HEK293 (cell line): ENCODE data around the gene STYK1.

Experiments used
- EGR2 ChIP-seq: fragments of 450-650 bp; formaldehyde crosslinking; IDR thresholded peaks from 2 replicates; pipeline ENCODE4 v1.5.1; 2016; ENCODE audit warnings: low read depth, missing biosample characterization, missing genetic modification characterization
- HIC1 ChIP-seq: fragments of 450-650 bp; formaldehyde crosslinking; IDR thresholded peaks from 2 replicates; pipeline ENCODE4 v1.5.1; 2016; ENCODE audit warnings: missing biosample characterization, missing genetic modification characterization
- KLF17 ChIP-seq: fragments of 450-650 bp; formaldehyde crosslinking; IDR thresholded peaks from 2 replicates; pipeline ENCODE4 v1.5.1; 2016; ENCODE audit warnings: missing biosample characterization, missing genetic modification characterization
- KLF8 ChIP-seq: fragments of 450-650 bp; formaldehyde crosslinking; IDR thresholded peaks from 2 replicates; pipeline ENCODE4 v1.5.1; 2016; ENCODE audit warnings: missing biosample characterization, missing genetic modification characterization
- SP2 ChIP-seq: fragments of 450-650 bp; formaldehyde crosslinking; IDR thresholded peaks from 2 replicates; pipeline ENCODE4 v1.5.1; 2016; ENCODE audit warnings: missing biosample characterization, missing genetic modification characterization
- ZBTB10 ChIP-seq: fragments of 450-650 bp; formaldehyde crosslinking; IDR thresholded peaks from 2 replicates; pipeline ENCODE4 v1.5.1; 2016; ENCODE audit warnings: missing biosample characterization, missing genetic modification characterization
- ZBTB17 ChIP-seq: fragments of 450-650 bp; formaldehyde crosslinking; IDR thresholded peaks from 2 replicates; pipeline ENCODE4 v1.5.1; 2016; ENCODE audit warnings: missing biosample characterization, missing genetic modification characterization
- ZBTB26 ChIP-seq: fragments of 450-650 bp; formaldehyde crosslinking; optimal IDR thresholded peaks from 2 replicates; pipeline ENCODE3; 2016; ENCODE audit warnings: missing biosample characterization, mild to moderate bottlenecking, missing genetic modification characterization
- ZBTB49 ChIP-seq: fragments of 450-650 bp; formaldehyde crosslinking; IDR thresholded peaks from 2 replicates; pipeline ENCODE4 v1.5.1; 2016; ENCODE audit warnings: missing biosample characterization, missing genetic modification characterization, low read depth
- ZFHX2 ChIP-seq: fragments of 450-650 bp; formaldehyde crosslinking; conservative IDR thresholded peaks from 2 replicates; pipeline ENCODE4 v1.5.1; 2016; ENCODE audit warnings: missing biosample characterization, missing genetic modification characterization
- ZFP41 ChIP-seq: fragments of 450-650 bp; formaldehyde crosslinking; IDR thresholded peaks from 2 replicates; pipeline ENCODE4 v1.5.1; 2016; ENCODE audit warnings: missing biosample characterization, missing genetic modification characterization, borderline replicate concordance
- ZNF155 ChIP-seq: fragments of 450-650 bp; formaldehyde crosslinking; IDR thresholded peaks from 2 replicates; pipeline ENCODE4 v1.5.1; 2016; ENCODE audit warnings: missing biosample characterization, missing genetic modification characterization
- ZNF184 ChIP-seq: fragments of 450-650 bp; IDR thresholded peaks from 2 replicates; pipeline ENCODE4 v1.5.1; 2018; ENCODE audit warnings: missing biosample characterization, mild to moderate bottlenecking, missing genetic modification characterization
- ZNF24 ChIP-seq: fragments of 450-650 bp; formaldehyde crosslinking; IDR thresholded peaks from 2 replicates; pipeline ENCODE4 v1.5.1; 2016; ENCODE audit warnings: missing biosample characterization, missing genetic modification characterization
- ZNF248 ChIP-seq: fragments of 450-650 bp; formaldehyde crosslinking; IDR thresholded peaks from 2 replicates; pipeline ENCODE4 v1.5.1; 2017; ENCODE audit warnings: missing biosample characterization, missing genetic modification characterization
- ZNF266 ChIP-seq: fragments of 450-650 bp; formaldehyde crosslinking; IDR thresholded peaks from 2 replicates; pipeline ENCODE4 v1.5.1; 2016; ENCODE audit warnings: missing biosample characterization, missing genetic modification characterization, low read depth
- ZNF335 ChIP-seq: fragments of 450-650 bp; formaldehyde crosslinking; conservative IDR thresholded peaks from 2 replicates; pipeline ENCODE4 v1.5.1; 2016; ENCODE audit warnings: missing biosample characterization, missing genetic modification characterization
- ZNF449 ChIP-seq: fragments of 450-650 bp; formaldehyde crosslinking; IDR thresholded peaks from 2 replicates; pipeline ENCODE4 v1.5.1; 2017; ENCODE audit warnings: missing biosample characterization, mild to moderate bottlenecking, missing genetic modification characterization, moderate library complexity
- ZNF544 ChIP-seq: fragments of 450-650 bp; formaldehyde crosslinking; IDR thresholded peaks from 2 replicates; pipeline ENCODE4 v1.5.0; 2017; ENCODE audit warnings: missing biosample characterization, missing genetic modification characterization
- ZNF558 ChIP-seq: fragments of 450-650 bp; formaldehyde crosslinking; IDR thresholded peaks from 2 replicates; pipeline ENCODE4 v1.5.1; 2016; ENCODE audit warnings: missing biosample characterization, missing genetic modification characterization
- ZNF580 ChIP-seq: fragments of 450-650 bp; formaldehyde crosslinking; IDR thresholded peaks from 2 replicates; pipeline ENCODE4 v1.5.1; 2016; ENCODE audit warnings: missing biosample characterization, missing genetic modification characterization
- ZNF645 ChIP-seq: fragments of 450-650 bp; formaldehyde crosslinking; IDR thresholded peaks from 2 replicates; pipeline ENCODE4; 2016; ENCODE audit warnings: missing biosample characterization, missing genetic modification characterization
- ZNF670 ChIP-seq: fragments of 450-650 bp; formaldehyde crosslinking; IDR thresholded peaks from 2 replicates; pipeline ENCODE4 v1.5.1; 2016; ENCODE audit warnings: missing biosample characterization, missing genetic modification characterization, low read depth
- ZNF76 ChIP-seq: fragments of 450-650 bp; formaldehyde crosslinking; IDR thresholded peaks from 2 replicates; pipeline ENCODE4; 2016; ENCODE audit warnings: low read depth, missing biosample characterization, missing genetic modification characterization, borderline replicate concordance
- ZNF837 ChIP-seq: fragments of 450-650 bp; formaldehyde crosslinking; IDR thresholded peaks from 2 replicates; pipeline ENCODE4 v1.5.1; 2016; ENCODE audit warnings: missing biosample characterization, missing genetic modification characterization
- ZSCAN16 ChIP-seq: fragments of 450-650 bp; formaldehyde crosslinking; IDR thresholded peaks from 2 replicates; pipeline ENCODE4 v1.5.1; 2016; ENCODE audit warnings: missing biosample characterization, missing genetic modification characterization
- ZSCAN30 ChIP-seq: fragments of 450-650 bp; IDR thresholded peaks from 2 replicates; pipeline ENCODE4 v1.5.1; 2018; ENCODE audit warnings: missing biosample characterization, mild to moderate bottlenecking, missing genetic modification characterization, moderate library complexity

Gene STYK1

GRCh38 chr12:10716704-10717315 lies 43.0 kb upstream of the STYK1 start (continued):
- TF ChIP-seq SP2 (tag by site-specific recombination) (peak; percentile 56), ZNF266 (no peak), ZNF24 (tag by site-specific recombination) (no peak; the same call in 1 of the 2 replicates), ZBTB17 (peak; percentile 53), ZFP41 (no peak), ZNF76 (no peak), ZNF645 (tag by site-specific recombination) (no peak), ZBTB26 (tag by site-specific recombination) (peak; percentile 38), ZNF449 (tag by site-specific recombination) (no peak), ZNF670 (no peak), ZNF837 (no peak), ZNF335 (tag by site-specific recombination) (peak; percentile 64), ZBTB10 (tag by site-specific recombination) (no peak), ZBTB49 (tag by site-specific recombination) (no peak), ZSCAN30 (tag by site-specific recombination) (peak; percentile 84), KLF8 (no peak), ZNF248 (tag by site-specific recombination) (no peak), ZNF544 (no peak), ZNF155 (tag by site-specific recombination) (no peak), EGR2 (tag by site-specific recombination) (peak; percentile 49; the same call in 1 of the 2 replicates), ZSCAN16 (tag by site-specific recombination) (0 out of 2 replicates have a peak, but pooled peaks have one; percentile 44), ZNF184 (no peak), ZNF580 (tag by site-specific recombination) (peak; percentile 79), HIC1 (tag by site-specific recombination) (peak; percentile 86), KLF17 (tag by site-specific recombination) (peak; percentile 78), ZFHX2 (peak; percentile 51; the same call in 1 of the 2 replicates), ZNF558 (tag by site-specific recombination) (peak; percentile 32)
